Ascending aorta (tissue), 2 donors: Measurements from ENCODE around the gene PELI1. TPM values are rescaled to one million over a fixed set of nuclear protein-coding genes. Genes with fewer than 3 reads are reported as not detected.

ENCODE experiments used
- DNase-seq, 2 donors: peaks; one replicate each; pipeline ENCODE4 v3.0.0-alpha.2; 2019; ENCODE audit warnings: low spot score in 2 of 2
- H3K27ac ChIP-seq, 2 donors: fragments of 200-600 bp; sonication (generic); one replicate each; pipeline ENCODE4 v1.5.1; 2016 to 2017; ENCODE audit warnings: mild to moderate bottlenecking in 1 of 2
- H3K27me3 ChIP-seq: fragments of 200-600 bp; sonication (generic); one replicate; pipeline ENCODE4 v1.5.1; 2017
- H3K36me3 ChIP-seq, 2 donors: fragments of 200-600 bp; sonication (generic); one replicate each; pipeline ENCODE4 v1.5.1; 2016
- H3K4me1 ChIP-seq, 2 donors: fragments of 200-600 bp; sonication (generic); one replicate each; pipeline ENCODE4 v1.5.1; 2016 to 2017; ENCODE audit warnings: mild to moderate bottlenecking in 1 of 2
- H3K4me3 ChIP-seq, 2 donors: fragments of 200-600 bp; sonication (generic); one replicate each; pipeline ENCODE4 v1.5.1; 2016 to 2017; ENCODE audit warnings: mild to moderate bottlenecking in 1 of 2
- H3K9me3 ChIP-seq, 2 donors: fragments of 200-600 bp; sonication (generic); one replicate each; pipeline ENCODE4 v1.5.1; 2016
- intact Hi-C: fragments of 100-400 bp; cut with DNase I; formaldehyde crosslinking; loops from one replicate; pipeline ENCODE4 v1.15.1; 2023
- total RNA-seq: library from RNA; depleted of rRNA; stranded (reverse); fragments of >200 nt; gene quantifications from one replicate; pipeline ENCODE4 v1.1.0, GENCODE V29; 2016
- TF ChIP-seq, protein P1 (sequence below), 3 experiments: fragments of 200-600 bp in 2 of 3; fragments of 450-650 bp in 1 of 3; sonication (generic) in 2 of 3; IDR thresholded peaks; one replicate each; pipeline ENCODE4 v1.5.1; 2016 to 2019; ENCODE audit warnings: antibody characterized with exemption in 3 of 3, mild to moderate bottlenecking in 1 of 3, moderate library complexity in 1 of 3

The PELI1 gene, protein sequence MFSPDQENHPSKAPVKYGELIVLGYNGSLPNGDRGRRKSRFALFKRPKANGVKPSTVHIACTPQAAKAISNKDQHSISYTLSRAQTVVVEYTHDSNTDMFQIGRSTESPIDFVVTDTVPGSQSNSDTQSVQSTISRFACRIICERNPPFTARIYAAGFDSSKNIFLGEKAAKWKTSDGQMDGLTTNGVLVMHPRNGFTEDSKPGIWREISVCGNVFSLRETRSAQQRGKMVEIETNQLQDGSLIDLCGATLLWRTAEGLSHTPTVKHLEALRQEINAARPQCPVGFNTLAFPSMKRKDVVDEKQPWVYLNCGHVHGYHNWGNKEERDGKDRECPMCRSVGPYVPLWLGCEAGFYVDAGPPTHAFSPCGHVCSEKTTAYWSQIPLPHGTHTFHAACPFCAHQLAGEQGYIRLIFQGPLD
- total RNA-seq, result 140 TPM

- Histone ChIP-seq H3K36me3 (no peaks in the 10 kb centered on the region), H3K27ac (peak within 1 kb of the TSS; percentile 97 to 99), H3K4me1 (peaks cover 0 to 10% of the 10 kb centered on the region in 2 donors), H3K4me3 (peak within 1 kb of the TSS; percentile 94 to 98), H3K9me3 (no peaks in the 10 kb centered on the region), H3K27me3 (no peaks in the 10 kb centered on the region)
- intact Hi-C loops, result loop anchor here (2.0 to 10.0 kb wide), 6 partner anchors 58 to 556 kb away; partner anchors contain the start of genes LGALSL, MDH1, VPS54 and WDPCP
- TF ChIP-seq, protein P1, sequence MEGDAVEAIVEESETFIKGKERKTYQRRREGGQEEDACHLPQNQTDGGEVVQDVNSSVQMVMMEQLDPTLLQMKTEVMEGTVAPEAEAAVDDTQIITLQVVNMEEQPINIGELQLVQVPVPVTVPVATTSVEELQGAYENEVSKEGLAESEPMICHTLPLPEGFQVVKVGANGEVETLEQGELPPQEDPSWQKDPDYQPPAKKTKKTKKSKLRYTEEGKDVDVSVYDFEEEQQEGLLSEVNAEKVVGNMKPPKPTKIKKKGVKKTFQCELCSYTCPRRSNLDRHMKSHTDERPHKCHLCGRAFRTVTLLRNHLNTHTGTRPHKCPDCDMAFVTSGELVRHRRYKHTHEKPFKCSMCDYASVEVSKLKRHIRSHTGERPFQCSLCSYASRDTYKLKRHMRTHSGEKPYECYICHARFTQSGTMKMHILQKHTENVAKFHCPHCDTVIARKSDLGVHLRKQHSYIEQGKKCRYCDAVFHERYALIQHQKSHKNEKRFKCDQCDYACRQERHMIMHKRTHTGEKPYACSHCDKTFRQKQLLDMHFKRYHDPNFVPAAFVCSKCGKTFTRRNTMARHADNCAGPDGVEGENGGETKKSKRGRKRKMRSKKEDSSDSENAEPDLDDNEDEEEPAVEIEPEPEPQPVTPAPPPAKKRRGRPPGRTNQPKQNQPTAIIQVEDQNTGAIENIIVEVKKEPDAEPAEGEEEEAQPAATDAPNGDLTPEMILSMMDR (IDR thresholded peaks at IDR 0.05), result peak; percentile 26 to 44 (median 31)
- peak; percentile 91 to 97 for DNase-seq
Observed at GRCh38 chr2:64144057-64145013, at the start of gene PELI1. Gene PELI1, minus strand, starts transcription at chr2:64144420. Its CDS starts 36,110 bp downstream, at chr2:64108310.

GRCh38 chr2:64193491-64193890 lies 49.3 kb upstream of the PELI1 start:
- Histone ChIP-seq H3K4me3 (no peak overlapping the region), H3K27ac (no peak overlapping the region), H3K9me3 (no peaks in the 10 kb centered on the region), H3K27me3 (no peaks in the 10 kb centered on the region), H3K4me1 (no peaks in the 10 kb centered on the region), H3K36me3 (no peaks in the 10 kb centered on the region)
- TF ChIP-seq, protein P1 (IDR thresholded peaks at IDR 0.05), result no peak
- intact Hi-C loops, result no loop called here
- no peak for DNase-seq

DNA sequence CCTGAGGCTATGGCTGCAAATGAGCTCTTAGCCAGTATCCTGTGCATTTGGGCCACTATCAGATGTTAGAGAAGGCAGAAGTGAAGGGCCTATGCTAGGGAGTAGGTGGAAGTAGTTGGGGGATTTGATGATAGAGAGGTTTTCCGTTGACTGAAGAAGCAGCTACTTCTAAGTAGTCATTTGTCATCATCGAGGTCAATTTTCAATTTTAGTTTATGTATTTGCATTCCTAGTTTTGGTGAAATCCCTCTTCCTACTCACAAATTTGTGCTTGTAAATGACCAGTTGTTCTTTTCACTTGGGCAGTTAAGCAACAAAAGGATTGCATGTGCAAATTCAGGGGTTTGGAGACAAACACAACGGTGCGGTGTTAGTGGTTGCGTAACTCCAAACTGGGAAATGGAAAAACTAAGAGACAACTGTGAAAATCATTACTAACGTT lies 48.5 kb upstream of the PELI1 start:
- H3K27me3 ChIP-seq, result no peaks in the 10 kb centered on the region
- TF ChIP-seq, protein P1 (IDR thresholded peaks at IDR 0.05), result no peak
- no peaks in the 10 kb centered on the region for H3K36me3 ChIP-seq
- H3K4me3 ChIP-seq, result no peak overlapping the region
- H3K27ac ChIP-seq, result no peak overlapping the region
- intact Hi-C loops, result no loop called here
- no peaks in the 10 kb centered on the region for H3K9me3 ChIP-seq
- DNase-seq, result no peak
- H3K4me1 ChIP-seq, result no peaks in the 10 kb centered on the region

DNA sequence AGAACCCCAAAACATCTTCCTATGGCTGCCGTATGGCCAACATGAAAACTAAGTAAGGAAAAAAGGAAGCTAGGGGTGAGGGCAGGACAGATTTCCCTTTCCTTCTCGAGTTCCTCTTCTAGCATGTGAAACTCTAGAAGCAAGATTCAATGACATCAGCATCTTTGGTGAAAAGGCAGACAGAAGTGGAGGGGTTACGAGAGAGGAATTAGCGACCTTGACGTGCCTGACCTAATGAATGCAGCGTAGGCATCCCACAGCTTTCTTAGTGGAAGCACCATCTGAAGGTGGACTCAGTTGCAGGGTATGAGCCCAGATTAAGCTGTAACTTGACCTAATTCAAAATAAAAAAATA lies 47.9 kb upstream of the PELI1 start:
- Histone ChIP-seq H3K36me3 (no peaks in the 10 kb centered on the region), H3K4me1 (no peaks in the 10 kb centered on the region), H3K4me3 (no peak overlapping the region), H3K9me3 (no peaks in the 10 kb centered on the region), H3K27me3 (no peaks in the 10 kb centered on the region), H3K27ac (no peak overlapping the region)
- intact Hi-C loops, result no loop called here
- TF ChIP-seq, protein P1 (IDR thresholded peaks at IDR 0.05), result no peak
- DNase-seq, result no peak

- DNase-seq, result no peak
- no peaks in the 10 kb centered on the region for H3K36me3 ChIP-seq
- H3K27ac ChIP-seq, result no peak overlapping the region
- no peaks in the 10 kb centered on the region for H3K4me1 ChIP-seq
- H3K4me3 ChIP-seq, result no peak overlapping the region
- intact Hi-C loops, result no loop called here
- TF ChIP-seq, protein P1 (IDR thresholded peaks at IDR 0.05), result no peak
- no peaks in the 10 kb centered on the region for H3K9me3 ChIP-seq
- H3K27me3 ChIP-seq, result no peaks in the 10 kb centered on the region
Observed at GRCh38 chr2:64189586-64189985, 45.4 kb upstream of the PELI1 start.
